BJ (cell line): ENCODE measurements around the gene MAP7. TPM values are rescaled to one million over a fixed set of nuclear protein-coding genes. Genes with fewer than 3 reads are reported as not detected.

Source experiments
- CTCF ChIA-PET: fragments of 350-600 bp; formaldehyde crosslinking; extraction: SDS; loops from one replicate; lab custom pipeline; 2021; ENCODE audit warnings: antibody characterized with exemption, inconsistent platforms; lab: Yijun Ruan, JAX
- POLR2A ChIA-PET: fragments of 300-600 bp; sonication (Branson Sonifier 250); formaldehyde crosslinking; extraction: SDS; loops from one replicate; lab custom pipeline; 2021; ENCODE audit warnings: antibody characterized with exemption; lab: Charles Lee
- DNase-seq: peaks from one replicate; pipeline ENCODE4 v3.0.0-alpha.2; 2011; ENCODE audit warnings: low read depth
- H3K27me3 ChIP-seq: 2 replicates; pipeline ENCODE4 v1.6.0; 2011; ENCODE audit warnings: low read length; ENCODE audit not compliant: control insufficient read depth, insufficient read depth
- H3K36me3 ChIP-seq: 2 replicates; pipeline ENCODE4 v1.5.1; 2011; ENCODE audit warnings: low read length; ENCODE audit not compliant: control insufficient read depth, insufficient read depth
- H3K4me3 ChIP-seq: 2 replicates; pipeline ENCODE4 v1.5.1; 2011; ENCODE audit warnings: low read depth, mild to moderate bottlenecking, control low read depth, low read length
- polyA plus RNA-seq: library from polyadenylated mRNA; depleted of rRNA; stranded (reverse); fragments of >200 nt; gene quantifications from 2 replicates; pipeline ENCODE4 v1.2.3, GENCODE V29; 2011
- TF ChIP-seq, protein P1 (sequence below): IDR thresholded peaks from 2 replicates; pipeline ENCODE4 v1.5.1; 2011; ENCODE audit warnings: low read depth, mild to moderate bottlenecking, control low read depth, inconsistent platforms, low read length, moderate library complexity; ENCODE audit not compliant: insufficient read depth

Gene MAP7
- polyA plus RNA-seq, 1 experiment = 0.45 TPM

DNA sequence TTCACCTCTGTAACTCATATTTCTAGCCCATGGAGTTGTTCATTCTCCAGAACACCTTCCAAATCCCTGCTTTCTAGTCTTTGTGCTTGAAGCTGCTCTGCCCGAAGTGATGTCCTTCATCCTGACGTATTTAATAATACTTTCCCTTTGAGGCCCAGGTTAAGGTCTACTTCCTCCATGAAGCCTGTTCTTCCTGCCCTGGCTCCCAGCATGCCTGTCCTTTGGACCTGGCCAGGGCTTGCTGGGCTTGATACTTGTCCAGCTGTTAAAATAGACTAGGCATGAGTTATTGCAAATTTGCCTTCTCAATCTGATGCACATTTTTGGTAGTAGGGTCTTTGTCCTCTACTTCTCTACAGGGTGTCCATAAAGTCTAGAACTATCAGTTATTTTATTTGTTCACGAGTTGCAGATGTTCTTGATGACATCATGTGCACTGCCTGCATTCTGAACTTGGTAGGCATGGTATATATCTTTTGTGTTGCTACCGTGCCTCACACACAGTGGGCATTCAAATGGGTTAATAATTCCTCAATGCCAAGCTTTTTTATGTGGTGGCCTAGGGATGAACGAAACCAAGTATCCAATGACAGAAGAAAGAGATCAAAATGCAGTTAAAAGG, 3.1 kb upstream of the MAP7 start:
- ChIA-PET CTCF (interaction anchor here (0.8 kb wide), 1 partner anchor 9 kb away, joined by 3 read pairs; no protein-coding TSS in a partner anchor), POLR2A (no interaction called here)
- no peak for DNase-seq
- Histone ChIP-seq H3K36me3 (no peaks in the 10 kb centered on the region), H3K27me3 (peaks cover 3% of the 10 kb centered on the region), H3K4me3 (no peak overlapping the region)
- TF ChIP-seq, protein P1, sequence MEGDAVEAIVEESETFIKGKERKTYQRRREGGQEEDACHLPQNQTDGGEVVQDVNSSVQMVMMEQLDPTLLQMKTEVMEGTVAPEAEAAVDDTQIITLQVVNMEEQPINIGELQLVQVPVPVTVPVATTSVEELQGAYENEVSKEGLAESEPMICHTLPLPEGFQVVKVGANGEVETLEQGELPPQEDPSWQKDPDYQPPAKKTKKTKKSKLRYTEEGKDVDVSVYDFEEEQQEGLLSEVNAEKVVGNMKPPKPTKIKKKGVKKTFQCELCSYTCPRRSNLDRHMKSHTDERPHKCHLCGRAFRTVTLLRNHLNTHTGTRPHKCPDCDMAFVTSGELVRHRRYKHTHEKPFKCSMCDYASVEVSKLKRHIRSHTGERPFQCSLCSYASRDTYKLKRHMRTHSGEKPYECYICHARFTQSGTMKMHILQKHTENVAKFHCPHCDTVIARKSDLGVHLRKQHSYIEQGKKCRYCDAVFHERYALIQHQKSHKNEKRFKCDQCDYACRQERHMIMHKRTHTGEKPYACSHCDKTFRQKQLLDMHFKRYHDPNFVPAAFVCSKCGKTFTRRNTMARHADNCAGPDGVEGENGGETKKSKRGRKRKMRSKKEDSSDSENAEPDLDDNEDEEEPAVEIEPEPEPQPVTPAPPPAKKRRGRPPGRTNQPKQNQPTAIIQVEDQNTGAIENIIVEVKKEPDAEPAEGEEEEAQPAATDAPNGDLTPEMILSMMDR = no peak

DNA sequence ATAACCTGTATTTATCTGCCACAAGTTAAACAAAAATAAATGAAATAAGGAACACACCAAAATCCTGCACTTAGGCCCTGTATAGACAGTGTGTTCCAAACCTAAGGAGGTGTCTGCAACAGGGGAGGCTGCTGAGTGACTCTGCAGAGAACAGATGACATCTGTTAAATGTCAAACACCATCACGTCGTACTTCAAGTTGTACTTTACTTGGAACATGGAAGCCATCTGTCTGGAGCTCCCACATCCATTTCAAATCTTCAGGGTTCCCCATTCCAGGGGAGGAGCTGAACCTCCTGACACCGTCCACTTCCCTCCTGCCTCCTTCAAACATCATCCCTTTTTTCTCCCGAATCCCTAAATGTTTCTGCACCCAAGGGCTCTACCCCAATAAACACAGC, 1.8 kb upstream of the MAP7 start:
- Histone ChIP-seq H3K27me3 (peaks cover 3% of the 10 kb centered on the region), H3K4me3 (no peak overlapping the region), H3K36me3 (no peaks in the 10 kb centered on the region)
- ChIA-PET CTCF (interaction anchor here (0.6 to 1.3 kb wide), 6 partner anchors 8 to 241 kb away, joined by 3 to 5 read pairs (median 3); partner anchors contain the start of gene MAP3K5), POLR2A (no interaction called here)
- no peak for DNase-seq
- TF ChIP-seq, protein P1 = no peak

DNA sequence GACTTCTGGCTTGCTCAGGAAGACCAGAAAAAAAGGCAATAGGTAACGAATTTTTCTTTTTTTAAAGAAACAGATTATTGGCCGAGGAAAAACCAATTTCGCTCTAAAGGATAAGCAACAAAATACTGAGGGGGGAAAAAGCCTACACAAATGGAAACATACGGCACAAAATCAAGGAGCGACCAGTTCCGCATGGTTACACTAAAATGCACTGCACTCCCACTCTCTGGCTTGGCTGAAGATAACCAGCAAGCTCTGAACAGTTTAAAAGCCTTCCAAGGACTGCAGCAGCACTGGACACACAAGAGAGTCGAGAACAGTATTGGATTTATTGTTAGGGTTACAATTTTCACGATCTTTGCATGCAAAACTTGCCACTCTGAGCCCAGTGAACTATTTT, 881 bp upstream of the MAP7 start:
- ChIA-PET POLR2A (no interaction called here), CTCF (interaction anchor here (0.9 to 1.8 kb wide), 13 partner anchors 9 to 241 kb away, joined by 3 to 19 read pairs (median 4); partner anchors contain the start of gene MAP3K5)
- H3K27me3 ChIP-seq = peaks cover 3% of the 10 kb centered on the region
- TF ChIP-seq, protein P1 = no peak
- DNase-seq = no peak
- no peak overlapping the region for H3K4me3 ChIP-seq
- no peaks in the 10 kb centered on the region for H3K36me3 ChIP-seq

DNA sequence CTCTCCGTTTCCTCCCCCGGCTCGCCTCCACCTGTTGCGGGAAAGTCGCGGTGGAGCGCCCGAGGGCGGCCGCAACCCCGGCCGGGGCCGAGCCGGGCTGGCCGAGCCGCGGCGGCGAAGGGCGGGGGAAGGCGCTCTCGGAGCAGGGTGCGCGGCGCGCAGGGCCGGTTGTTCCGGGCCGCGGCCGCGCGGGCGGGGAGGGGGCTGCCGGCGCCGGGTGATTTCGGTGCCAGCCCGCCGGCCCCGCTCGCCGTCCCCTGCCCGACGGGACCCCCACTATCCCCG, 235 bp downstream of the MAP7 start:
- CTCF ChIA-PET = interaction anchor here (0.6 to 1.8 kb wide), 22 partner anchors 9 to 276 kb away, joined by 3 to 19 read pairs (median 3); partner anchors contain the start of gene MAP3K5
- TF ChIP-seq, protein P1 = no peak
- POLR2A ChIA-PET = no interaction called here
- Histone ChIP-seq H3K27me3 (peaks cover 3% of the 10 kb centered on the region), H3K36me3 (no peaks in the 10 kb centered on the region), H3K4me3 (peak overlapping the region; percentile 69)
- no peak for DNase-seq

DNA sequence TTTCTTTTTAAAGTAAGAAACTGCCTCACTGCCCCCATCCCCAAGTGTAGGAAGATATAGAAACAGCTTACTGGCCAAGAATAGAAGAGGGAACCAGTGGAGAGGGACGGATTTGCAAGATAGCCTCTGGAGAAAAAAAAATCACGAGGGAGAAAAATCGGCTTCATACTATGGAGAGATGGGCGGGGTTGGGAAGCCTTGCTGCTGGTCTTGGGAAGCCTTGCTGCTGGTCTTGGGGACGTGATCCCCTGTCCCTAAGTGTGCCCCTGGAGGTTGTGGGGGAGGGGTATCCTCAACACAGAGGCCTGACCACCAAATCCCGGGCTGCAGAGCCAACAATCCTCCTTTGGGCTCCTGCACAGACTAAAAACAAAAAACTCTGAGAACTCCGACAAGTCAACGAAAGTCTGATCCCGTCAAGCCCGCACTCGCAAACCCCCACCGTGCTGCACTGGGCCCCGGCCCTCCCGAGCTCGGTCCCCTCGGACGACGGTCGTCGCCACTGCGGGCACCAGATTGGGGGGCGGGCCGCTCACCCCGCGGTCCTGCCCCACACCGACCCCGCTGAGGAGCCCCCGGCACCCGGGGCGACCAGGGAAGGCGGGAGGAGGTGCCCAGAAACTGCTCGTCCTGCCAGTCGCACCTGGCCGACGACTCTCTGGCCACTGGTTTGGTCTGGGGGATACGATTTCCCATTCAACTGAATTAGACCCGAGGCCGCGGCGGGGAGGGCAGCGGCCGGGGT, 750 bp downstream of the MAP7 start:
- no peak for DNase-seq
- TF ChIP-seq, protein P1 = no peak
- peak overlapping the region; percentile 69 for H3K4me3 ChIP-seq
- H3K27me3 ChIP-seq = peaks cover 3% of the 10 kb centered on the region
- ChIA-PET CTCF (interaction anchor here (0.6 to 1.8 kb wide), 20 partner anchors 9 to 276 kb away, joined by 3 to 19 read pairs (median 3); no protein-coding TSS in a partner anchor), POLR2A (no interaction called here)
- H3K36me3 ChIP-seq = no peaks in the 10 kb centered on the region
